ENCODE results near the gene NDE1.

NDE1 gene

DNA sequence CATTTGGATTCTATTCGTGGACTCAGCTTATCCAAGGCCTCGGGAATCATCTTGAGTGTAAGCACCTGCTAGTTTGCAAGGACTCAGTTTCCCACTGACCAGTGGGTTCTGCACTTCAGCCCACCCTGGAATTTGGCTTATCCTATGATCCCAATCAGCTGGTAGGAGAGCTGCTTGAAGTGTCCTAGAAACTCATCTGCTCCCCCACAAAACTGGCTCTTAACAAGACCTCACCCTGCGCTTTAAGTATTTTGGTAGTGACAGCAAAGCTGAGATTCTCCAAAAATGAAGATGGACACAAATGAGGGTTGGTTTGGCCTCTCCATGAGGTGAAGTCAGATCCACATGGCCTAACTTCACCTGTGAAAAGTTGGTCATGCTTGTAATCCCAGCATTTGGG, 57.3 kb downstream of the NDE1 start:
- no peaks in the 10 kb centered on the region for H3K4me1 ChIP-seq (ENCODE audit: low read length)
- 0 out of 2 replicates have a peak, but pooled peaks cover 6% of the 10 kb centered on the region for H3K79me2 ChIP-seq (ENCODE audit: low read length)
- no peak overlapping the region for H3K9ac ChIP-seq (ENCODE audit: low read length)
- H3K27ac ChIP-seq (ENCODE audit: low read length) = no peak overlapping the region
- no peaks in the 10 kb centered on the region for H3K9me3 ChIP-seq (replicated peaks; ENCODE audit: insufficient read depth, low read length)
- no peaks in the 10 kb centered on the region for H4K20me1 ChIP-seq (ENCODE audit: insufficient read depth, low read length)
- H3K4me3 ChIP-seq (ENCODE audit: low read length) = no peak overlapping the region
- no peaks in the 10 kb centered on the region for H3K9me2 ChIP-seq (replicated peaks; ENCODE audit: insufficient read depth, low read length)
- DNase-seq = no peak
- no peaks in the 10 kb centered on the region for H3K27me3 ChIP-seq (replicated peaks; ENCODE audit: insufficient read depth, low read length)
- TF ChIP-seq EZH2phosphoT487 (IDR thresholded peaks at IDR 0.05; ENCODE audit: low read length) (no peak), EZH2 (optimal IDR thresholded peaks at IDR 0.05; ENCODE audit: low read depth, low read length) (no peak)
- TF ChIP-seq, protein P1, sequence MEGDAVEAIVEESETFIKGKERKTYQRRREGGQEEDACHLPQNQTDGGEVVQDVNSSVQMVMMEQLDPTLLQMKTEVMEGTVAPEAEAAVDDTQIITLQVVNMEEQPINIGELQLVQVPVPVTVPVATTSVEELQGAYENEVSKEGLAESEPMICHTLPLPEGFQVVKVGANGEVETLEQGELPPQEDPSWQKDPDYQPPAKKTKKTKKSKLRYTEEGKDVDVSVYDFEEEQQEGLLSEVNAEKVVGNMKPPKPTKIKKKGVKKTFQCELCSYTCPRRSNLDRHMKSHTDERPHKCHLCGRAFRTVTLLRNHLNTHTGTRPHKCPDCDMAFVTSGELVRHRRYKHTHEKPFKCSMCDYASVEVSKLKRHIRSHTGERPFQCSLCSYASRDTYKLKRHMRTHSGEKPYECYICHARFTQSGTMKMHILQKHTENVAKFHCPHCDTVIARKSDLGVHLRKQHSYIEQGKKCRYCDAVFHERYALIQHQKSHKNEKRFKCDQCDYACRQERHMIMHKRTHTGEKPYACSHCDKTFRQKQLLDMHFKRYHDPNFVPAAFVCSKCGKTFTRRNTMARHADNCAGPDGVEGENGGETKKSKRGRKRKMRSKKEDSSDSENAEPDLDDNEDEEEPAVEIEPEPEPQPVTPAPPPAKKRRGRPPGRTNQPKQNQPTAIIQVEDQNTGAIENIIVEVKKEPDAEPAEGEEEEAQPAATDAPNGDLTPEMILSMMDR (IDR thresholded peaks at IDR 0.05; ENCODE audit: low read length) = no peak
- no peaks in the 10 kb centered on the region for H3F3A ChIP-seq (ENCODE audit: insufficient read depth, low read length)
- H3K36me3 ChIP-seq (replicated peaks; ENCODE audit: insufficient read depth, low read length) = no peaks in the 10 kb centered on the region
- no peak overlapping the region for H3K4me2 ChIP-seq (ENCODE audit: low read depth, low read length)
- no peak overlapping the region for H2AFZ ChIP-seq (ENCODE audit: low read length)

DNA sequence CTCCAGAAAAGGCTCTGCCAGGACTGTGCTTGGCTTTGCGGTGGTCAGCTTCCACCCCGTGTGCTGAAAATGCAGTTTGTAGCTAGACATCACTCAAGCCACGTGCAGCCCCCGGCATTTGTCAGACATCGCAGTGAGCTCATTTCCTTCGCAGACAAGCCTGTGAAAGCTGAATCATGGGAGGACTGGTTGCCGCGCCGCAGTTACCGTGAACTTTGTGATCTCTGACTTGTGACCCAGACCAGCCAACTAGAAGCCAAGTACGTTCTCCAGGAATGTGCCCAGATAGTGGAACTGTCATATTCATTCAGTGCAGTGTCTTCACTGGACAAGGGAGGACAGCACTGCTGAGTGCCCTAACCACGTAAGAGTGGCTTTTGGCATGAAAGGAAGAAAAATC, 58.1 kb downstream of the NDE1 start:
- Histone ChIP-seq H3K9ac (ENCODE audit: low read length) (no peak overlapping the region), H3K4me2 (ENCODE audit: low read depth, low read length) (no peak overlapping the region), H3F3A (ENCODE audit: insufficient read depth, low read length) (no peaks in the 10 kb centered on the region), H3K27ac (ENCODE audit: low read length) (no peak overlapping the region), H3K27me3 (replicated peaks; ENCODE audit: insufficient read depth, low read length) (no peaks in the 10 kb centered on the region), H3K9me2 (replicated peaks; ENCODE audit: insufficient read depth, low read length) (no peaks in the 10 kb centered on the region), H4K20me1 (ENCODE audit: insufficient read depth, low read length) (no peaks in the 10 kb centered on the region), H3K4me1 (ENCODE audit: low read length) (no peaks in the 10 kb centered on the region), H3K79me2 (ENCODE audit: low read length) (0 out of 2 replicates have a peak, but pooled peaks cover 6% of the 10 kb centered on the region), H2AFZ (ENCODE audit: low read length) (no peak overlapping the region), H3K9me3 (replicated peaks; ENCODE audit: insufficient read depth, low read length) (no peaks in the 10 kb centered on the region), H3K4me3 (ENCODE audit: low read length) (no peak overlapping the region), H3K36me3 (replicated peaks; ENCODE audit: insufficient read depth, low read length) (no peaks in the 10 kb centered on the region)
- TF ChIP-seq EZH2phosphoT487 (IDR thresholded peaks at IDR 0.05; ENCODE audit: low read length) = no peak
- TF ChIP-seq EZH2 (optimal IDR thresholded peaks at IDR 0.05; ENCODE audit: low read depth, low read length) = no peak
- TF ChIP-seq, protein P1 (IDR thresholded peaks at IDR 0.05; ENCODE audit: low read length) = no peak
- DNase-seq = no peak

- H3K9me2 ChIP-seq (replicated peaks; ENCODE audit: insufficient read depth, low read length) = no peaks in the 10 kb centered on the region
- no peak overlapping the region for H3K4me3 ChIP-seq (ENCODE audit: low read length)
- no peaks in the 10 kb centered on the region for H3K27me3 ChIP-seq (replicated peaks; ENCODE audit: insufficient read depth, low read length)
- H3K27ac ChIP-seq (ENCODE audit: low read length) = no peak overlapping the region
- H3F3A ChIP-seq (ENCODE audit: insufficient read depth, low read length) = no peaks in the 10 kb centered on the region
- TF ChIP-seq EZH2 (optimal IDR thresholded peaks at IDR 0.05; ENCODE audit: low read depth, low read length) (no peak), EZH2phosphoT487 (IDR thresholded peaks at IDR 0.05; ENCODE audit: low read length) (no peak)
- TF ChIP-seq, protein P1 (IDR thresholded peaks at IDR 0.05; ENCODE audit: low read length) = no peak
- no peaks in the 10 kb centered on the region for H3K4me1 ChIP-seq (ENCODE audit: low read length)
- H3K9me3 ChIP-seq (replicated peaks; ENCODE audit: insufficient read depth, low read length) = no peaks in the 10 kb centered on the region
- no peaks in the 10 kb centered on the region for H3K36me3 ChIP-seq (replicated peaks; ENCODE audit: insufficient read depth, low read length)
- no peak for DNase-seq
- H3K4me2 ChIP-seq (ENCODE audit: low read depth, low read length) = no peak overlapping the region
- H2AFZ ChIP-seq (ENCODE audit: low read length) = no peak overlapping the region
- 0 out of 2 replicates have a peak, but pooled peaks cover 6% of the 10 kb centered on the region for H3K79me2 ChIP-seq (ENCODE audit: low read length)
- no peaks in the 10 kb centered on the region for H4K20me1 ChIP-seq (ENCODE audit: insufficient read depth, low read length)
- no peak overlapping the region for H3K9ac ChIP-seq (ENCODE audit: low read length)
Measured at GRCh38 chr16:15708997-15709396, 59.0 kb downstream of the NDE1 start.
